HG03097 (cell line): ENCODE results near the gene RAB25.
"Not testable (repeated sequence)": the region's sequence is repeated elsewhere in the genome, so short reads cannot be mapped to it uniquely, and the experiment has no call there.

Experiments used
- ATAC-seq: cut with Tn5 transposase; IDR thresholded peaks from one replicate; pipeline ENCODE4 v1.9.1; 2021; ENCODE audit not compliant: unreplicated experiment, low FRiP score

RAB25 gene

DNA sequence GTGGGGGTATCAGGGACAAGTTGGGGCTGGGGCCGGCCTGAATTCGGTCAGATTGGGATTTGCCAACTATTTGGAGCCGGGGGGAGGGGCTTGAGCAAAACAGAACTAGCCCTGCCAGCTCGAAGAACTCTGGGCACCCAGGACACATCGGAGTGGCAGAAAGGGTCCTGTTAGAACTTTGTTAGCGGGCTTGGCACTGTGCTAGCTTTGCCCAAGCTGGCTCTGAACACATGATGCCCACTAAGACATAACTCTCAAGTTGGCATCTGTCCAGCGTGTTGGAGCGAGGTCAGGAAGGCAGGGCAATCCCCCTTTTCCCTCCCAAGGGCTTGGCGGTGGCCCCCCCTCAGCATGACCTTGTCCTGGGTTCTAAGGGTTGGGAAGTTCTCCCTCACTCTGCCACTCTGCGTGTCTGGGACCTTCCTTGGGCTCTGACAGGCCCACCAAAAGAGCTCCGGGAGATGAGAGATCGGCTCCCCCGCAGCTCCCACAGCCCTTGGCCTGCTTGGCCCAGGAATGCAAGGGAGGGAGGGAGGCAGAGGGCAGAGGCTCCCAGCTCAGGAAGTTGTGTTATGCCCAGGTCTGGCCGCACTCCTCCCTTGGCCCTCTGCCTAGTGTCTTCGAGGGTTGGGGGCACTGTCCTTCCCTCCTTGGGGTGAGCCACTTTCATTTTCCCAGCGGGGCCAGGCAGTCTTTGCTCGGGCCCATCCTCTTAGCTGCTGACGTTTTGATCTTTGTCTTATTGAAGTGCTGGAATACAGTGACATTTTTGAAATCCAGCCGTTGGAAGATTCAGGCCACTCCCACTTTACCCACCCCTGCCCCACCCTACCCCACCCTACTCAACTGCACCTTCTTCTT lies 54.8 kb downstream of the RAB25 start:
- ATAC-seq, result no peak

DNA sequence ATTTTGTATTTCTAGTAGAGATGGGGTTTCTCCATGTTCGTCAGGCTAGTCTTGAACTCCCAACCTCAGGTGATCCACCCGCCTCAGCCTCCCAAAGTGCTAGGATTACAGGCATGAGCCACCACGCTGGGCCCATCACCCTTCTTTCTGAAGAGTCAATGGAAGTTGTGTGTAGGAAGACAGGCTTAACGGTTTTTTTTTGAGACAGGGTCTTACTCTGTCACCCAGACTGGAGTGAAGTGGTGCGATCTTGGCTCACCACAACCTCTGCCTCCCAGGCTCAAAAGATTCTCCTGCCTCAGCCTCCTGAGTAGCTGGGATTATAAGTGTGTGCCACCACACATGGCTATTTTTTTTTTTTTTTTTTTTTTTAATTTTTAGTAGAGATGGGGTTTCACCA lies 55.8 kb downstream of the RAB25 start:
- ATAC-seq, result not testable (repeated sequence)

DNA sequence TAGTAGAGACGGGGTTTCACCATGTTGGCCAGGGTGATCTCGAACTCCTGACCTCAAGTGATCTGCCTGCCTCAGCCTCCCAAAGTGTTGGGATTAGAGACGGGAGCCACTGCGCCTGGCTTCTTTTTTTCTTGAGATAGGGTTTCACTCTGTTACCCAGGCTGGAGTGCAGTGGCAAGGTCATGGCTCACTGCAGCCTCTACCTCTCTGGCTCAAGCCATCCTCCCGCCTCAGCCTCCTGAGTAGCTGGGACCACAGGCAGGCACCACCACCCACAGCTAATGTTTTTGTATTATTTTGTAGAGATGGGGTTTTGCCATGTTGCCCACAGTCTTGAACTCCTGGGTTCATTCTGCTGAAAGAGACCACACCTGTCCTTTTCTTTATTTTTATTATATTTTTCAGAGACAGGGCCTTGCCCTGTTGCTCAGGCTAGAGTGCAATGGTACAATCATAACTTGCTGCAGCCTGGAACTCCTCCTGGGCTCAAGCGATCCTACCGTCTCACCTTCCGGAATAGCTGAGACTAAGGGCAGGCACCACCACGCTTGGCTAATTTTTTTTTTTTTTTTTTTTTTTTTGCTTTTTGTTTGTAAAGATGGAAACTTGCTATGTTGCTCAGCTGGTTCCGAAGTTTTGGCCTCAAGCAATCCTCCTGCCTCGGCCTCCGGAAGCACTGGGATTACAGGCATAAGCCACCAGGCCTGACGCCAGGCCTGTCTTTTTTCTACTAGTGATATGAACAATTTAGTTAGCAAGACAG lies 56.6 kb downstream of the RAB25 start:
- ATAC-seq, result no peak

DNA sequence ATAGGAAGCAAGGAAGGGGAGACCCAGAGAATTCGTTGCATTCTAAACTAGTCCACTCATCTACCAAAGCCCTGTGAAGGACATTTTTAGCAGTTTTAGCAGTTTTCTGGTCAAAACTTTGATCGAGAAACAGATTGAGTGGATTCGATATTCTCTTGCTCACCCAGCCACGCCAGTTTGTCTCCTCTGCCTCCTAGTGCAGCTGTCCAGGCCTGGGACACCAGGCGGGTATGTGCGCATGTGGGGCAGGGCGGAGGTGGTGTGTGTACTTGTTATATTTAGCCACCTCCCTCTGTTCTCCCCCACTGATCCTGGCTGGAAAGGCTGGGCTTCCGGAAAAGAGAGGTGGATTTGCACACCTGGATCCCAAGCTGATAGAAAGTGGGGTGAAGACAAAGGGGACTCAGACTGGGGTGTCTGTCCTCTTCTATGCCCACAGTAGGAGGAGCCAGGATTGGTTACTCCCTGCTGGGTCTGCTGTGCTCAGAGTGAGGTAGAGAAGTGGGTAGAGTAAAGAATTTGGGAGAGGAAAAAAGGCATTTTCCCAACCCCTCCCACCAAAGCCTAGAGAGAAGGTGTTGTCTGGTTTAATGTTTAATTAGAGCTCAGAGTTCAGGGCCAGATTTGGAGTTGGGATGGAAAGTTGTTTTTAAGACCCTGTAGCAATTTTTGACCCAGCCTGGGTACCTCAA lies 57.4 kb downstream of the RAB25 start:
- no peak for ATAC-seq

DNA sequence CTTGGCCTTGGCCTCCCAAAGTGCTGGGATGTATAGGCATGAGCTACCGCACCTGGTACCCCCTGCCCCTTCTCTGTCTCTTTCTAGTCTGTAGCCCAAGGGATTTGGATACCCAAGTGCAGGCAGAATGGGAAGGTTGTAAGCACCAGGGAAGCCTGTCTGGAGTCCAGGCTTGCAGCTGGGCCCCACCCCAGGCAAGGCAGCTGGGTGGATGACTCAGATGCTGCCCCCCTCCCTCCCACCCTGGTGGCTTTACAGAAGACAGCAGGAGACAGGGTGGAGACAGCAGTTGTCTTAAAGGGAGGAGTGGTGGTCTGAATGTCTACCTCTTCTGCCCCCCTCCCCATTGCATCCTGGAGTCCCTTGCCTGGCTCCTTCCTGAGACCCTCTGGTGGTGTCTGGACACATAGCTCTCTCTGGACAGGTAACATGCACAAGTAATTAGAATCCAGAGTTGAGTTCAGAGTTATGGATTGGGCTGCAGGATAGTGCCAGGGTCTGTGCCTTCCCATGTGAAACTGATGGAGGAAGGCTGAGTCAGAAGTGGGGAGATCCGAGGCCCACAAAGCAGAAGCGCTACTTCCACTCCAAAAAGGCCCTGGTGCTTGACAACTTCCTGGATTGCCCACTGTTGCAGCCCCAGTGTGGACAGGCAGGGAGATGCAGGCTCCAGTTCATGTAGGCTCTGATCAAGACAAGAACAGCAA lies 58.7 kb downstream of the RAB25 start:
- ATAC-seq, result no peak
